DMS153 (cell line): ENCODE results near the gene TRIP6.

ENCODE experiments used
- DNase-seq: peaks from one replicate; lab custom pipeline; 2025; lab: John Stamatoyannopoulos, UW

Gene TRIP6, protein sequence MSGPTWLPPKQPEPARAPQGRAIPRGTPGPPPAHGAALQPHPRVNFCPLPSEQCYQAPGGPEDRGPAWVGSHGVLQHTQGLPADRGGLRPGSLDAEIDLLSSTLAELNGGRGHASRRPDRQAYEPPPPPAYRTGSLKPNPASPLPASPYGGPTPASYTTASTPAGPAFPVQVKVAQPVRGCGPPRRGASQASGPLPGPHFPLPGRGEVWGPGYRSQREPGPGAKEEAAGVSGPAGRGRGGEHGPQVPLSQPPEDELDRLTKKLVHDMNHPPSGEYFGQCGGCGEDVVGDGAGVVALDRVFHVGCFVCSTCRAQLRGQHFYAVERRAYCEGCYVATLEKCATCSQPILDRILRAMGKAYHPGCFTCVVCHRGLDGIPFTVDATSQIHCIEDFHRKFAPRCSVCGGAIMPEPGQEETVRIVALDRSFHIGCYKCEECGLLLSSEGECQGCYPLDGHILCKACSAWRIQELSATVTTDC

DNA sequence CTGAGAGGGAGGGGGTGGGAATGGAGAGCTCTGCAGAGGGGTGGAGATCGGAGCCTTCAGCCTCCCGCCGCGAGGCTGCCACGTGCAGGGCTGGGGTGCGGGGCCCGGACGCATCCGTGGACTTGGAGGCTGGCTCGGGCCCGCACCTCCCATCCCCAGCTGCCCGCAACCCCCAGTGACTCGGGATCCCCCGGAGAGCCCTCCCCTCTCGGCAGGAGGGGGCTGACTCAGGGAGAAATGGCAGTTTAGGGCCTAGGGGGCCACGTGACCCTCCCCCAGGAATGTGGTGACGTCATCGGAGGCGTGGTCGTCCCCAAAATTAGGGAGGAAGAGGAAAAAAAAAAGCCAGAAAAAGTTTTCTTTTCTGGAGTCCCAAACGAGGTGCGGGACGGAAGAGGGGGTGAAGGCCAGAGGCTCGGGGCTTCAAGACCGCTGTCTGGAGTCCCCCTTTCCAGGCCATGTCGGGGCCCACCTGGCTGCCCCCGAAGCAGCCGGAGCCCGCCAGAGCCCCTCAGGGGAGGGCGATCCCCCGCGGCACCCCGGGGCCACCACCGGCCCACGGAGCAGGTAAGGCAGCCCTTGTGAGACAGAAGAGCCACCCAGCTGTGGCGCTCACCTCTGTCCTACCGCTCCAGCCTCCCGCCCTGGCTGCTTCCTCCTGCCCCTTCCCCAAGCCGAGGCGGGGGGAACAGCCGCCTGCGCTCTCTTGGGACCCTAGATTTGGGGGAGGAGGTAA is at the start of gene TRIP6:
TSS of gene TRIP6 (plus strand) at position 348 of the 736 bp plus-strand sequence. CDS start at position 459, 111 bp downstream.
- no peak for DNase-seq

DNA sequence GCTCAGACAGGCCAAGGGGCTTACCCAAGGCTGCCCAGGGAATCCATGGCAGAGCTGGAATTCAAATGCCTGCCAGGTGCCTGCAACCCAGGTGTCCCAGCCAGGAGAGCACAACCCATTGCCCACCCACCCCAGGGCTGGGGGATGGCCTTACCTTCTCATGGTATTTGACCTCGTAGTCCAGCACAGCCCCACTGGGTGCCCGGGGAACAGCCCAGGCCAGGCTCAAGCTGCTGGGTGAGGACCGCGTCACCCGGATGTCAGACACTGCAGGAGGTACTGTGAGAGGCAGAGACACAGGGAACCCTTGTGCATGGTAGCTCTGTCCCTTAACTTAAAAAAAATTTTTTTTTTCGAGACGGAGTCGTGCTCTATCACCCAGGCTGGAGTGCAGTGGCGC is 48.8 kb upstream of the TRIP6 start:
- DNase-seq, result no peak

DNA sequence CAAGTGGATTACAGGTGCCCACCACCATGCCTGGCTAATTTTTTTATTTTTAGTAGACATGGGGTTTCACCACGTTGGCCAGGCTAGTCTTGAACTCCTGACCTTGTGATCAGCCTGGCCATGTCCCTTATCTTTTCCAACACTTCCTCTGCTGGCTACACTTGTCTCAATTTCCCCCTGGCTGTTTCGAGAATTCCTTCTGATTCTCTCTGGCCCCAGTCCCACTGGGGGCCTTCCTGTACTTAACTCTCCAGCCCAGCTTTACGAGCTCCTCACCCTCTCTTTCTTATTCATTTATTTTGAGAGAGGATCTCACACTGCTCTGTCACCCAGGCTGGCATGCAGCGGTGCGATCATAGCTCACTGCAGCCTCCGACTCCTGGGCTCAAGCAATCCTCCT is 48.4 kb upstream of the TRIP6 start:
- no peak for DNase-seq

DNA sequence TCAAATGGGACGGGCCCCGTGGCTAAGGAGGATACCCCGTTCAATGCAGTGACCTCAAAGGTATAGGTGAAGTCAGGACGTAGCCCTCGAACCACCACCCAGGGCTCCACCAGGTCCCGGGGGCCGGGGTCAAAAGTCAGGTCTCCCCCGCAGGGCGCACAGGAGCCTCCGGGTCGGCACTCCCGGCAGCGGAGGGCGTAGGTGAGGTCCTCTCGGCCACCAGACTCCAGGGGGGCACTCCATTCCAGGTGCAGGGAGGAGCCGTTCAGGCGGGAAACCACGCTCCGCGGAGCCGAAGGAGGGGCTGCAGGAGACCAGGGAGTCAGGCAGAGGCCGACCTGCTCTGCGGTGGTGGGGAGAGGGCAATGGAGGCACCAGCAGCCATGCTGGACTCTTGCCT is 47.6 kb upstream of the TRIP6 start:
- no peak for DNase-seq

DNA sequence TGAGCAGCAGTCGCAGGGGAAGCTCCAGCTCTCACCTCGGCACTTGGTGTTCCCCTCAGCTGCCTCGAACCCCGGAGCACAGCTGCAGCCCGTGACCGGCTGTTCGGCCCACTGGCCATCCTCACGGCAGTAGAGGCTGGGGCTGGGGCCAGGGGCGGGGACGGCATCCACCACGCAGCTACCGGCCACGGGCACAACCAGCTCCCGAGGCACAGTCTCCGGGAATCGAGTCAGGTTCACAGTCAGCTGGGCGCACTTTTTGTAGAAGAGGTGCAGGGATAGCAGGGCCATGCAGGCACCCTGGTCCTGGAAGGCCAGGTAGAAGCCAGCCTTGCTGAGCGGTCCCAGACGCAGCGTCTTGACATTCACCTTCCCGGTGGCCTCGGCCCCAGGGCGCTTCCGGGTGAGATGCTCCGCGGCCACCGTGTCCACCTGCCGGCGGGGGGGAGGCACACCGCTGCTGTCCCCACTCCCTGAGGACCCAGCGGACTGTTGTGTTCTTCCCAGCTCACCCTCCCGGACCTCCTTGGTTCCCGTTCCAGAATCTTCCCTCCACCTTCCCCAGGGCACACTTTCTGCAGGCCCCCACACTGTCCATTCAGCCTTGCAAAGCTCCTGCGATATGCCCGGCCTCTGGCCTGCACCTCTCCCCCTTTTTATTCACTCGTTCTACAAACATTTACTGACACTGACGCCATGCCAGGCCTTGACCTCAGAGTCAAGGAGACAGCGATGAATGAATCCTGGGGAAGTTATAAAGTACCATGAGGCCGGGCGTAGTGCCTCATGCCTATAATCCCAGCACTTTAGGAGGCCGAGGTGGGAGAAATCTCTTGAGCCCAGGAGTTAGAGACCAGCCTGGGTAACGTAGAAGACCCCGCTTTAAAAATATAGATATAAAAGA is 44.7 kb upstream of the TRIP6 start:
- DNase-seq, result no peak

DNA sequence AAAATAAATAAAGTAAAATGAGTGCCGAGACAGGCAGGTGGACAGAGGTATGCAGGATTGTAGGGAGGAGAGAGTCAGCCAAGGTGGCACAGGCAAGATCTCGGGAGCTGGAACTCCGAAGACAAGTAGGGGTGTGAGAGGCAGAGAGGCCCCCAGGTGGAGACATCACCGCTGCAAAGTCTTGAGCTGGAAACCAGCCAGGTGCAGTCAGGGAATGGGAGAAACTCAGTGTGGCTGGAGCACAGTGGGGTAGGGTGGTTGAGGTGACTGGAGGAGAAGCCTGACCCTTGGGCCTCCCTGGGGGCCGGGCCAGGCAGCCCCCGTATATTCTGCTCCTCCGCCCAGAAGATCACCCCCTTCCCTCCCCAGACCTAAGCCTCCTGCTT is 44.1 kb upstream of the TRIP6 start:
- no peak for DNase-seq

DNA sequence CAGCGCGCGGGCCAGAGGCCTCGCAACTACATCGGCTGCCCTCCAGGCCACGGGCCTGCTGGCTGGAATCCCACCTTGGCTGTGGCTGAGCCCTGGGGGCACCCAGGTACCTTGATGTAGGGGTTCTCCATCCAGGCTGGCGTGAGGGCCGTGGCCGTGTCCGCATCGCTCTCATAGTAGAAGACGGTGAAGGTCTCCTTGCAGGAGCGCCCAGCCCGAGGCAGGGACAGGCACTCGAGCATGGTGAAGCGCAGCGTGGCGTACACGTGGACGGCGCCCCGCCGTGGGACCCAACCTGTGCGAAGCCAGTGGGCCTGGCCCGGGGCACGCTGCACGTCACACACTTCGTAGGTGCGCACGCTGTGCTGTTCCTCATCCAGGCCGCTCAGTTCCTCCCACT is 43.7 kb upstream of the TRIP6 start:
- no peak for DNase-seq

DNA sequence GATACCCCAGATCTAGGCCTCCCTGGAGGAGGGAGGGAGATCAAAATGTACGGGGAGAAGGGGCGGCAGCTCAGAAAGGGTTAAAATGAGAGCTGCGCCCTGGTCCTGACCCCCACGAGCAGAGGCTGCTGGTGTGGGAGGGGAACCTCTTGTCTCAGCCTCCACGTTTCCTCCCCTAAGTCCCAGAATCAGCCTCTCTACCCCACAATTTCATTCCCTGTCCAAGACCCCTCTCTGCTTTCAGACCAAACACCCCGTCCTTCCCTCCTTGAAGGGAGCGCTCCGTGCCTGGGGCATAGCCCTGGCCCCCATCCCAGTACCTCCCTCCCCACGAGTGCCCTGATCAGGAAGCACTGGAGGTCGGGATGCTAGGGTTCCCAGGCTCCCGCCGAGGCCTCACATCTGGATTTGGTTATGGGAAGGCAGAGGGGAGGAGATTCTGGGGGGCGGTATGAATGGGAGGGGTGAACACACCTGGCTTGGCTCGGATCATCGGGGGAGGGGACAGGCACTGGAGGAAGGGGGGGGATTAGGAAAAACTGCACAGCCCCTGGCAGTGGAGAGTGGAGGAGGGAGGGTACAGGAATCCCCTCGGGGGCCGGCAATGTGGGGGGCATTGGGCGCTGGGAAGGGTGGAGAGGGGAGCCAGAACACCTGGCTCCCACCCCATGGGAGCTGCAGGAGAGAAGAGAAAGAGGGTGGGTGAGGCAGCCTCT is 42.5 kb upstream of the TRIP6 start:
- DNase-seq, result no peak

DNA sequence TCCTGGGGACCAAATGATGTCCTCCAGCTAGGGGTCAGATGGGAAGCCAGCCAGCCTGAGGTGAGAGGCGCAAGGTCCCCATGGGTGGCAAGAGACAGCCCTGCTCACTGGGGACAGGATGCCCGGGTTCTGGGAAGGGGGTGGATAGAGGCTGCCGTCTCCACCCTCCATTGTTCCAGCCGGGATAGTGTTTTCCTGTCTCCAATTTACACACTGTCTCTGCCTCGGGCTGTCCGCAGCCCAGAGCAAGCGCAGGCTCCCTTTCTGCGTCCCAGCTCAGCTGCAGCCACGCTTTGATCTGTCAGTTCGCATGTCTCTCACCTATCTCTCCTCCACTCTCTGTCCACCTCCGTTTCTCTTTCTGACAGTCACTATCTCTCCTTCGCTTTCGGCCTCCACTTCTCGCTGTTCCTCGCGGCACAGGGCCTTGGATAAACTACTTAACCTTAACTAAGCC is 41.9 kb upstream of the TRIP6 start:
- DNase-seq, result peak; percentile 19

DNA sequence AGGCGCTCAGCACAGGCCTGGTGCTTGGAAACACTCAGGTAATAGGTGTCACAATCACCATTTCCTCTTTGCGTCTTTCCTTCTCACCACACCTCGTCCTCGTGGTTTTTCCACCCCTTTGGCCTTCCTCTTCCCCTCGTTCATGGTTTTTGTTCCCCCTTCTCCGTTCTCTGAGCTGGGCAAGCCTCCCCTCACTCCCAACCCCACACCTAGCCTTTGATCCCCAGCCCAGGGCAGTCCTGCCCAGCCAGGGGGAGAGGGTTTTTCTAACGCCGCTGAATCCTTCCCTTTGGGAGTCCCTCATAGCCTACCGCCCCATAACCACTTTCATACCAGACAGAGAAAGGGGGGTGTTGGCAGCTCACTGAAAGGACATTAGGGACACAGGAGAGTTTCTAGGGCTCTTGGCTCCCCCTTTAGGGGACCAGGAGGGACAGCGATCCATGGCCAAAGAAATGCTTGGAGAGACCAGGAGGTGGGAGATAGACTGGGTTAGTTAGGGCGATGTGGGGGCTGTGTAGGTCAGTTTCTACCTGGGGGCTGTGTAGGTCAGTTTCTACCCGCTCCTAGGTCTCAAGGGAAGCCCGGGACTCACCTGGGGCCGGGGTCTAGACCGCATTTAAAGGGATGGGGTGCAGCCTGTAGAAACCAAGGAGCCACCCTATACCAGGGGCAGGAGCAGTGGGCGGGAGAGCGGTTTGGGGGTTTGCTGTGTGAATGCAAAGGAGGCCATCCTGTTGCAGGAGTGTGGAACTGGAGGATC is 41.3 kb upstream of the TRIP6 start:
- DNase-seq, result peak; percentile 24

DNA sequence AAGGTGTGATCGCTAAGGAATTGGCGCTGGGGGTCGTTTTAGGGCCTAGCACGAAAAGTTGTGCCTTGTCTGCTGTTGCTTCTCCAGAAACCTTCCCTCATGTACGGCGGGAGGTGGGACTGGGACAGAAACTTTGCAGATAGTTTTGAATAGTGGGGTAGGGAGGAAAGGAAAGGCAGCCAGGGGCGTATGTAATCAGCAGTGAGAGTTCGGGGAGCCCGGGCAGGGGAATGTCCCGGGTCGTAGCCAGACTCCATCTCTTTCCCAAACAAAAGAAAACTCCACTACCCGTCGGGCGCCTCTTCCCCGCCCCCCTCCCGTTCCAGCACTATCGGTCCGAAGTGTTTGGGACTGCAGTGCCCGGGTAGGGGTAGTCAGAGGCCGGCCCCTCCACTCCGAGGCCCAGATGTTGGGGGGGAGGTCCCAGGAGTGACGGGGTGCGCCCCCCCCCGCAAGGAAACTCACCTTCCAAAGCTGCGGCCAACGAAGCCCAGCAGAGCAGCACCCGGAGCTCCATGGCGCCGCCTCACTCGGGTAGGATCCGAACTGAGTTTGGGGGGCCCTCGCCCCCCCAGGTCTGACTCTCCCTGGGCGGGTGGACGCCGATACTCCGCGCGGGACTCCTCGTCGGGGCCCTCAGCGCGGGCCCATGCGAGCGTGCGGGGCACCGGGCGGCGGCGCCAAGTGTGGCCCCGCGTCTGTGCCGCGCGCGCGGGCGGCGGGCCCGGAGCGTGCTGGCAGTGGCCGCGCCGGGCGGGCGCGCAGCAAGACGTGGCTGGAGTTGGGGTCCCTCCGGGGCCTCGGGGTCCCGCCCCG is 40.5 kb upstream of the TRIP6 start:
- no peak for DNase-seq

DNA sequence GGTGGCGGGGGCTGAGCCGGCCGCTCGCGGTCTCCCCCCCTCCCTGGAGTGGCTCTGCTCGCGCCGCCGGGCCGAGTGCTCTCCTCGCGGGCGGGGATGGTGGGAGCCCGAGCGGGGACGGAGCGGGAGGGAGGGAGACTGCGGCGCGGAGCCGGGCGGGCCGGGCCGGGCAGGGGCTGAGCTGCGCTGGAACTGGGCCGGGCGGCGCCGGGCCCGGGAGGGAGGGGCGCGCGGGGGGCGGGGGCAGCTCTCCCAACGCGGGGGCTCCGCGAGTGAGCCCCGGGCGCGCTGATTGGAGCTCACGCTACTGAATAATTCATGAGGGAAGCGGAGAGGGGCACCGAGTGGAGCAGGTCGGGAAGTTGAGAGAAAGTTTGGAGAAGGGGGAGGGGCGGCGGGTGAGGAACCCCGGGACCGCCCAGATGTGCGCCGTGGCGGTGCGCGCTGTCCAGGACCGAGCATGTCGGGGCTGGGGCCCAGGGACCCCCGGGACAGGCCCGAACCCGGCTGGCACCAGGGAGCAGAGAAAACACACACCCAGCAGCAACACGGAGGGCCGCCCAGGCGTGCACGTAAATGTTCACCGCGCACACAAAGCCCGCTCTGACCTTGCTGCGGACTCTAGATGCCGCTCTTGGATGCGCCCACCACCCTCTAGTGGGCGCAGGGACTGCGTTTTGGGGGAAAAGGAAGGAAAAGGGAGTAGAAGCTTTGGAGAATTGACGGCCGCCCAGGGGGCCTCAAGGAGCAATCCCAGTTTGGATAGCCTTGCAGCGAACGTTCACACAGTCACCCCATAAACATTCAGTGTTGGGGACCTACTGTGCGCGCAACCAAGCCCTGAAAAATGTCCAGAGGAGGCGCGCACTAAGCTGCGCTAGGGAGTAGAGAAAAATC is 39.6 kb upstream of the TRIP6 start, which contains the start of gene EPHB4:
TSS of gene EPHB4 (minus strand) at position 194 of the 897 bp plus-strand sequence. CDS start 493 bp downstream, outside the sequence.
- no peak for DNase-seq

DNA sequence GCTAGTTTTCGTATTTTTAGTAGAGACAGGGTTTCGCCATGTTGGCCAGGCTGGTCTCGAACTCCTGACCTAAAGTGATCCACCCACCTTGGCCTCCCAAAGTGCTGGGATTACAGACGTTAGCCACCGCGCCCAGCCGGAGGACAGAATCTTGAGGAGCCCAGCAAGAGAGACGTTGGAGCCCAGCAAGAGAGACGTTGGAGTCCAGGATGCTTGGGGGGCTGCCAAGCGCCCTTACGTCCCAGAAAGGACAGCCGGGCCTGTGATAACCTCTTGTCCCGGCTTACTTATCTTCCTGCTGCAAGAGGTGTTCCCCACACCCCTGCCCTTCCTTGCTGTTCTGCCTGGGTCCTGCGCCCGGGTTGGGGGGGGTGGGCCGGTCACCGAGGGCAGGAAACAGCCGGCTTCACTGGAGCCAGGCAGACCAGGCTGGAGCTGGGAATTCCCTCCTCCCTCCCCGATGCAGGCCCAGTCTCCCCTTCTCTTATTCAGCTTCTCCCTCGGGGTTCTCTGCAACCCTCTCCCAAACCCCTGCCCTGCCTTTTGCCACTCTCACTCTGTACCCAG is 38.0 kb upstream of the TRIP6 start:
- DNase-seq, result no peak

DNA sequence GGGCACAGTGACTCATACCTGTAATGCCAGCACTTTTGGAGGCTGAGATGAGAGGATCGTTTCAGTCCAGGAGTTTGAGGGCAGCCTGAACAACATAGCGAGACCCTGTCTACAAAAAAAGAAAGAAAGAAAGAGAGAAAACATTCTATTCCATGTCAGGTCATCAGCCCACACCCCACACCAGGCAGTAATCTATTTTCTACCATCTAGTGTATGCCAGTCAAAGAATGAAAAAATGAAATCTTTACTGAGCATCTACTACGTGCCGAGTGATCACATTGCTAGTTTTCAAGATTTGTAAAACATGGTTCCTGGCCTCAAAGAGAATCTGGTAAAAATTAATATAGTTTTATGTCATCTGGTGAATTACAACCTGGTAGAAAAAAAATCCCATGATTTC is 36.8 kb upstream of the TRIP6 start:
- no peak for DNase-seq

DNA sequence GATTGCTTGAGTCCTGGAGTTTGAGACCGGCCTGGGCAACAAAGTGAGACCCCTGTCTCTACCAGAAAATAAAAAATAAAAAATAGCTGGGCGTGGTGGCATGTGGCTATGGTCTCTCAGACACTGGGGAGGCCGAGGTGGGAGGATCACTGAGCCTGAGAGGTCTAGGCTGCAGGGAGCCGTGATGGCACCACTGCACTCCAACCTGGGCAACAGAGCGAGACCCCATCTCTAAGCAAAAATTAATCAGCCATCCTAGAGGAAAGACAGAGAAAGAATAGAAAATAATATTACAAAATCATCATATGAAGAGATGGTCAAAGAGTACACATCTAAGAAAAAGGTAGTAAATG is 34.9 kb upstream of the TRIP6 start:
- DNase-seq, result no peak

DNA sequence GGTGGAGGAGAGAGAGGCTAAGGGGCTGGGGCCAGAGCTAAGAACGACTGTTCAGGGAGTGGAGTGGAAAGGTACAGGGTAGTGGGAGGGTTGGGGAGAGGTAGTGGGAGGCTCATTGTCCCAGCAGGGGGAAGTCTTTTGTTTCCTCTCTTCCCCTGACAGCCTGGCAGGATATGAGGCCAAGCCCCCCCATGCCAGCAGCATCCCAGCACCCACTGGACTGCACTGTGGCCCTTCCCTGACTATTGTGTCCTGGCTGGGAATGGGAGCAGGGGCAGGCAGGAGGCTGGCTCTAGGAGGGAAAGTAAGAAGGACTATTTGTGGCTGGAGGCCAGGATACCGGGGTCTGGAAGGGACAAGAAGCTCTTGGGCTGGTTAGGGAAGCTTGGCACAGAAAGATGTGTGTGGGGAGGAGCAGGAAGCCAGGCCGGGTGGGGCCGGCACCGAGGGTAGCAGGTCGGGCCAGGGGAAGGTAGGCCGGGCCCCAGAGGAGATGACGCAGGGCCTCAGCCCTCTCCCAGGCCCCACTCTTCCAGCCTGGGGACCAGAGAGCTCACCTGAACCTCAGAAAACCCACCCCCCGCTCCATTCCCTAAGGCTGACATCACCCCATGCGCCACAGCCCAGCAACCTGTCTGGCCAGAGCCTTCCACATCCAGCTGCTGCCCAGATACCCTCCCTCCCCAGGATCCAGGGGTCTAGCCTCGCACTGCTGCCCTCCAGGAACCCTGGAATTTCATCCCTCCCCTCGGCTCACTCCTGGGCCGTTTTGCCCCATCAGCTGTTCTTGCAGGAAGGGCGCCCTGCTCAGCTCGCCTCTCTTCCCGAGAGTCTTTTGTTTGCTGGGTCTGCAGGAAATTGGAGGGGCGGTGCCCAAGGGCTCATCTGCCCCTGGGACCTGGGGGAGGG is 31.0 kb upstream of the TRIP6 start:
- DNase-seq, result peak; percentile 71

DNA sequence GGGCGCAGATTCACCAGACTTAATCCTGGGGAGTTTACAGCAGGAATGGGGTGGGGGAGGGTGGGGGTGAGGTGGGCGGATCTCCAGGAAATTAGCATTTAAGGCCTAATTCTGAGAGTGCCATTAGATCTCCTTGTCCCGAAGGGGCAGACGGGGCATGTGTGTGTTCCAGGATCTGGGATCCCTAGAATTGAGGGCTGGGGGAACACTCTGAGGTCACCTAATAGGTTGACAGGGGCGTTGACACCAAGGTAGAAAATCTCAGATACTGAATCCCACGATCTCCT is 30.4 kb upstream of the TRIP6 start:
- no peak for DNase-seq
